Dedifferentiated amniotic fluid mesenchymal stem cell (primary cell): ENCODE measurements around the gene INSIG2.

Experiments
- DNase-seq: peaks from one replicate; pipeline ENCODE4 v3.0.0-alpha.2; 2016; ENCODE audit errors: extremely low spot score

The INSIG2 gene

GRCh38 chr2:118128826-118129225, 40.6 kb downstream of the INSIG2 start:
- DNase-seq = no peak

GRCh38 chr2:118130385-118130784, 42.1 kb downstream of the INSIG2 start:
- no peak for DNase-seq

GRCh38 chr2:118131771-118132170, 43.5 kb downstream of the INSIG2 start:
- no peak for DNase-seq

- no peak for DNase-seq
Measured at GRCh38 chr2:118133916-118134315, 45.6 kb downstream of the INSIG2 start.

GRCh38 chr2:118134650-118135049, 46.4 kb downstream of the INSIG2 start:
- no peak for DNase-seq

- no peak for DNase-seq
Measured at GRCh38 chr2:118145207-118145606, 56.9 kb downstream of the INSIG2 start.

GRCh38 chr2:118145806-118146205, 57.5 kb downstream of the INSIG2 start:
- no peak for DNase-seq

GRCh38 chr2:118146315-118147283, 58.3 kb downstream of the INSIG2 start:
- DNase-seq = no peak

- DNase-seq = no peak
Measured at GRCh38 chr2:118148133-118148532, 59.9 kb downstream of the INSIG2 start.

- DNase-seq = no peak
Measured at GRCh38 chr2:118148809-118149208, 60.5 kb downstream of the INSIG2 start.

GRCh38 chr2:118150294-118150693, 62.0 kb downstream of the INSIG2 start:
- DNase-seq = no peak

GRCh38 chr2:118151831-118152230, 63.6 kb downstream of the INSIG2 start:
- no peak for DNase-seq

GRCh38 chr2:118153433-118153832, 65.2 kb downstream of the INSIG2 start:
- no peak for DNase-seq

GRCh38 chr2:118154176-118154575, 65.9 kb downstream of the INSIG2 start:
- DNase-seq = no peak
